ENCODE measurements around the gene MEIOB. TPM values are rescaled to one million over a fixed set of nuclear protein-coding genes. Genes with fewer than 3 reads are reported as not detected.

The MEIOB gene
- total RNA-seq, 1 donor, result not detected

DNA sequence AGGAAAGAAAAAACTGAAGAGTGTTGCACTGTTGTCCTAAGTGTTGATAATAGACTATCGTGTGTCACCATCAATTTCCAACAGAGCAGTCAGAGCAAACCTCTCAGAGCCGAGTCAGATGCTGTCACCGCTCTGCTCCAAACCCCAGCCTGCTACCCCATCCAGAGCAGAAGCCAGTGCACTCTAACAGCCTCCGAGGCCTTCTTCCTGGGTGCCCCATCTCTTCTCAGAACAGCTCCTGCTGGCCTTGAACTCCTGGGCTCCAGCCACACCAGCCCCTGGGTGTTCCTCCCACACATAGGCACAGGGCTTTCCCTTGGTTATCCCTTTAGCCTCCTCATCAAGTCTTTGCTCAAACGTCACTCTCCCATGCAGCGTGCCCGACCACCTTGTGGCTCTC is 21.0 kb downstream of the MEIOB start:
- no peaks in the 10 kb centered on the region for H3K4me1 ChIP-seq (ENCODE audit: insufficient read depth, low read length)
- H2AFZ ChIP-seq (ENCODE audit: low read length), result no peak overlapping the region
- no peaks in the 10 kb centered on the region for H3K9me3 ChIP-seq (ENCODE audit: low read depth, low read length)
- no peaks in the 10 kb centered on the region for H4K20me1 ChIP-seq (ENCODE audit: insufficient read depth, low read length)
- TF ChIP-seq, protein P1, sequence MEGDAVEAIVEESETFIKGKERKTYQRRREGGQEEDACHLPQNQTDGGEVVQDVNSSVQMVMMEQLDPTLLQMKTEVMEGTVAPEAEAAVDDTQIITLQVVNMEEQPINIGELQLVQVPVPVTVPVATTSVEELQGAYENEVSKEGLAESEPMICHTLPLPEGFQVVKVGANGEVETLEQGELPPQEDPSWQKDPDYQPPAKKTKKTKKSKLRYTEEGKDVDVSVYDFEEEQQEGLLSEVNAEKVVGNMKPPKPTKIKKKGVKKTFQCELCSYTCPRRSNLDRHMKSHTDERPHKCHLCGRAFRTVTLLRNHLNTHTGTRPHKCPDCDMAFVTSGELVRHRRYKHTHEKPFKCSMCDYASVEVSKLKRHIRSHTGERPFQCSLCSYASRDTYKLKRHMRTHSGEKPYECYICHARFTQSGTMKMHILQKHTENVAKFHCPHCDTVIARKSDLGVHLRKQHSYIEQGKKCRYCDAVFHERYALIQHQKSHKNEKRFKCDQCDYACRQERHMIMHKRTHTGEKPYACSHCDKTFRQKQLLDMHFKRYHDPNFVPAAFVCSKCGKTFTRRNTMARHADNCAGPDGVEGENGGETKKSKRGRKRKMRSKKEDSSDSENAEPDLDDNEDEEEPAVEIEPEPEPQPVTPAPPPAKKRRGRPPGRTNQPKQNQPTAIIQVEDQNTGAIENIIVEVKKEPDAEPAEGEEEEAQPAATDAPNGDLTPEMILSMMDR (IDR thresholded peaks at IDR 0.05; ENCODE audit: extremely low read depth, low read depth, low read length), result no peak
- H3K36me3 ChIP-seq (ENCODE audit: insufficient read depth, low read length), result no peaks in the 10 kb centered on the region
- no peak overlapping the region for H3K4me2 ChIP-seq (ENCODE audit: insufficient read depth, low read length)
- H3K79me2 ChIP-seq (ENCODE audit: insufficient read depth, low read length), result no peaks in the 10 kb centered on the region
- H3K4me3 ChIP-seq (ENCODE audit: insufficient read depth, low read length), result no peak overlapping the region
- peaks cover 40% of the 10 kb centered on the region for H3K27me3 ChIP-seq (ENCODE audit: insufficient read depth, low read length)
- DNase-seq (ENCODE audit: insufficient read length, low spot score, missing footprints), result no peak
- no peak overlapping the region for H3K27ac ChIP-seq (ENCODE audit: low read depth, low read length)

DNA sequence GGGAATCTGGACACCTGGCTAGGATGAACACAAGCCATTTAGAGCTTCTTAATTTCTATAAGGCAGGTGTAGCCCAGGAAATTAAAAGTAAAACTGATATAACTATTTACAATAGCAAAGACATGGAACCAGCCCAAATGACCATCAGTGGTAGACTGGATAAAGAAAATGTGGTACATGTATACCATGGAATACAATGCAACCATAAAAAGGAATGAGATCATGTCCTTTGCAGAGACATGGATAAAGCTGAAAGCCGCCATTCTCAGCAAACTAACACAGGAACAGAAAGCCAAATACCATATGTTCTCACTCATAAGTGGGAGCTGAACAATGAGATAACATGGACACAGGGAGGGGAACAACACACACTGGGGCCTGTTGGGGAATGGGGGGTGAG is 25.5 kb downstream of the MEIOB start:
- Histone ChIP-seq H3K4me2 (ENCODE audit: insufficient read depth, low read length) (no peak overlapping the region), H3K9me3 (ENCODE audit: low read depth, low read length) (no peaks in the 10 kb centered on the region), H3K79me2 (ENCODE audit: insufficient read depth, low read length) (no peaks in the 10 kb centered on the region), H4K20me1 (ENCODE audit: insufficient read depth, low read length) (no peaks in the 10 kb centered on the region), H3K36me3 (ENCODE audit: insufficient read depth, low read length) (no peaks in the 10 kb centered on the region), H2AFZ (ENCODE audit: low read length) (no peak overlapping the region), H3K27me3 (ENCODE audit: insufficient read depth, low read length) (peaks cover 9% of the 10 kb centered on the region), H3K4me1 (ENCODE audit: insufficient read depth, low read length) (no peaks in the 10 kb centered on the region), H3K4me3 (ENCODE audit: insufficient read depth, low read length) (no peak overlapping the region), H3K27ac (ENCODE audit: low read depth, low read length) (no peak overlapping the region)
- TF ChIP-seq, protein P1 (IDR thresholded peaks at IDR 0.05; ENCODE audit: extremely low read depth, low read depth, low read length), result no peak
- no peak for DNase-seq (ENCODE audit: insufficient read length, low spot score, missing footprints)

DNA sequence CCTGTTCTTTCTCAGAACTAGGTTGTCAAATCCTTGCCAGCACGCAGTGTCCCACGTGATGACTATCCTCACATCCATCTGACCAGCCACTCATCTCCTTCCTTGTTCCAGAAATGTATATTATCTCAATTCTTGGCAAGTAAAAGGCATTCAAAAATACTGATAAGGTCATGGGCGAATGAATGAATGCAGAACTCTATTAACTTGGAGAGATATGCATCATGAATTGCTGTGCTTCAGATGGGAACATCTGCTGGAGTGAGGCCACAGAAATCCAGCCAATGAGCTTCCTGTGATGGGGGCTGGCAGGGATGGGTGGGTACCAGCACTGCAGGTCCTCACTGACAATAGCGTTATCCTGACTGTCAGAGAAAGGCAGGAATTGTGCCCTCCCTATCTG is 26.0 kb downstream of the MEIOB start:
- Histone ChIP-seq H3K9me3 (ENCODE audit: low read depth, low read length) (no peaks in the 10 kb centered on the region), H3K27ac (ENCODE audit: low read depth, low read length) (no peak overlapping the region), H3K27me3 (ENCODE audit: insufficient read depth, low read length) (peaks cover 5% of the 10 kb centered on the region), H3K36me3 (ENCODE audit: insufficient read depth, low read length) (no peaks in the 10 kb centered on the region), H3K79me2 (ENCODE audit: insufficient read depth, low read length) (no peaks in the 10 kb centered on the region), H3K4me1 (ENCODE audit: insufficient read depth, low read length) (no peaks in the 10 kb centered on the region), H2AFZ (ENCODE audit: low read length) (no peak overlapping the region), H4K20me1 (ENCODE audit: insufficient read depth, low read length) (no peaks in the 10 kb centered on the region), H3K4me2 (ENCODE audit: insufficient read depth, low read length) (no peak overlapping the region), H3K4me3 (ENCODE audit: insufficient read depth, low read length) (no peak overlapping the region)
- TF ChIP-seq, protein P1 (IDR thresholded peaks at IDR 0.05; ENCODE audit: extremely low read depth, low read depth, low read length), result no peak
- DNase-seq (ENCODE audit: insufficient read length, low spot score, missing footprints), result no peak

DNA sequence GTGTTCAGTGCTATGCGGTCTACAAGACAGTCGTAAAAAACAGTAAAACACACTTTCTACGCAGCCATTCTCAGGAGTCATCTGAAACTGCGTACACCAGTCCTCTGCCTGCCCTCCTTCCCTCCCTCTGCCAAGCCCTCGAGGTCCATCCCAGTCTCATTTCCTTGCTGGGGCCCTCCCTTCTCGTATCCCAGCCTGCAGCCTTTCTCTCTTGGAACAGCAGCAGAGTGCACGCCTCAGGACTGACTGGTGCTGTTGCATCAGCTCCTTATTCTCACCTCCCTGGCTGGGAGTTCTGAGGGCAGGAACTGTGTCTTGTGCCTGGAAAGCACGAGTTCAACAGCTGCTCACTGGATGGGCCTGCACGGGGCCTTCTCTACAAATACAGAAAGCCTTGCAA is 32.4 kb downstream of the MEIOB start:
- no peaks in the 10 kb centered on the region for H3K4me1 ChIP-seq (ENCODE audit: insufficient read depth, low read length)
- TF ChIP-seq, protein P1 (IDR thresholded peaks at IDR 0.05; ENCODE audit: extremely low read depth, low read depth, low read length), result no peak
- H3K36me3 ChIP-seq (ENCODE audit: insufficient read depth, low read length), result no peaks in the 10 kb centered on the region
- H3K9me3 ChIP-seq (ENCODE audit: low read depth, low read length), result no peaks in the 10 kb centered on the region
- H3K4me2 ChIP-seq (ENCODE audit: insufficient read depth, low read length), result no peak overlapping the region
- H4K20me1 ChIP-seq (ENCODE audit: insufficient read depth, low read length), result no peaks in the 10 kb centered on the region
- H3K4me3 ChIP-seq (ENCODE audit: insufficient read depth, low read length), result no peak overlapping the region
- H2AFZ ChIP-seq (ENCODE audit: low read length), result peak overlapping the region; percentile 6
- no peaks in the 10 kb centered on the region for H3K27me3 ChIP-seq (ENCODE audit: insufficient read depth, low read length)
- DNase-seq (ENCODE audit: insufficient read length, low spot score, missing footprints), result no peak
- H3K79me2 ChIP-seq (ENCODE audit: insufficient read depth, low read length), result no peaks in the 10 kb centered on the region
- no peak overlapping the region for H3K27ac ChIP-seq (ENCODE audit: low read depth, low read length)
